Measurements from ENCODE around the gene CALR3. TPM values are rescaled to one million over a fixed set of nuclear protein-coding genes. Genes with fewer than 3 reads are reported as not detected.
"Not testable (repeated sequence)": the region's sequence is repeated elsewhere in the genome, so short reads cannot be mapped to it uniquely, and the experiment has no call there.

The CALR3 gene
- polyA plus RNA-seq, 1 donor = not detected

DNA sequence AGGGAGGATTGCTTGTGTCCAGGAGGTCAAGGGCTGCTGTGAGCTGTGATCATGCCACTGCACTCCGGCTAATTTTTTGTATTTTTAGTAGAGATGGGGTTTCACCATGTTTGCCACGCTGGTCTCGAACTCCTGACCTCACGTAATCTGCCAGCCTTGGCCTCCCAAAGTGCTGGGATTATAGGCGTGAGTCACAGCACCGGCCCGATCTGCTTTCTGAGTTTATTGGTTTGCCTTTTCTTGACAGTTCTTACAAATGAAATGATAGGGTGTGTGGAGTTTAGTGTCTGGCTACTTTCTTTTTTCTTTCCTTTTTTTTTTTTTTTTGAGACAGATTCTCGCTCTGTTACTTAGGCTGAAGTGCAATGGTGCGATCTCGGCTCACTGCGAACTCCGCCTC lies 1.1 kb upstream of the CALR3 start:
- DNase-seq = no peak

DNA sequence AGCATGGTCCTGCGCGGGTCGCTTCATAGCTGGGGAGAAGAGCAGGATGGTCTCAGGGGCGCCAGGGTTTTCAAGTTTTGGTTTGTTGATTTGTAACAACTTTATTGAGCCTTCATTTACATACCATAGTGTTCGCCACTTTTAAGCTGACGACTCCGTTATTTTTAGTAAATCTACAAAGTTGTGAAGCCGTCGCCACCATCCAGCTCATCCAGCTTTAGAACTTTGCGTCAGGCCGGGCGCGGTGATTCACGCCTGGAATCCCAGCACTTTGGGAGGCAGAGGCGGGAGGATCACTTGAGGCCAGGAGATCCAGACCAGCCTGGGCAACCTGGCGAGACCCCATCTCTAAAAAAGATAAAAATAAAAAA lies 631 bp upstream of the CALR3 start:
- no peak for DNase-seq

DNA sequence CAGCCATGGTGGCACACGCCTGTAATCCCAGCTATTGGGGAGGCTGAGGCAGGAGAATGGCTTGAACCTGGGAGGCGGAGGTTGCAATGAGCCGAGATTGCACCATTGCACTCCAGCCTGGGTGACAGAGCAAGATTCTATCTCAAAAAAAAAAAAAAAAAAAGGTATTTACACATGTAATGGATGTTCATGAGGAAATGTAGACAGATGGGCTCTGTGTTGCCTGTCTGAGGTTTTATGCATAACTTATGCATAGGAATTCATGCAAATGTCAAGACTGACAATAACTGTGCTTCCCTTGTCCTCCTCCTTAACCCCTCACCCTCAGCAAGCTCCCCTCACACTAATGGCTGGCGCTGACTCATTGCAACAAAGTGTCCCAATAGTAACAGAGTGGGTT lies 9.5 kb downstream of the CALR3 start:
- DNase-seq = not testable (repeated sequence)

DNA sequence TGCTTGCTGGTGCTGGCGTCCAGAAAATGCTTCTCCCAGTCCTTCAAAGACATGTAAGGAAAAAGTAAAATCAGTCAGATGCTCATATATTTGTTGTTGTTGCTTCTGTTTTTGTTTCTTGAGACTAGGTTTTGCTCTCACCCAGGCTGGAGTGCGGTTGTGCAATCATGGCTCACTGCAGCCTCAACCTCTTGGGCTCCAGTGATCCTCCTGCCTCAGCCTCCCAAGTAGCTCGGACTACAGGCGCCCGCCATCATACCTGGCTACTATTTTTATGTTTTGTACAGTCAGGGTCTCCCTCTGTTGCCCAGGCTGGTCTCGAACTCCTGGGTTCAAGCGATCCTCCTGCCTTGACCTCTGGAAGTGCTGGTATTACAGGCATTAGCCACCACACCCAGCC lies 13.2 kb downstream of the CALR3 start:
- DNase-seq = no peak

DNA sequence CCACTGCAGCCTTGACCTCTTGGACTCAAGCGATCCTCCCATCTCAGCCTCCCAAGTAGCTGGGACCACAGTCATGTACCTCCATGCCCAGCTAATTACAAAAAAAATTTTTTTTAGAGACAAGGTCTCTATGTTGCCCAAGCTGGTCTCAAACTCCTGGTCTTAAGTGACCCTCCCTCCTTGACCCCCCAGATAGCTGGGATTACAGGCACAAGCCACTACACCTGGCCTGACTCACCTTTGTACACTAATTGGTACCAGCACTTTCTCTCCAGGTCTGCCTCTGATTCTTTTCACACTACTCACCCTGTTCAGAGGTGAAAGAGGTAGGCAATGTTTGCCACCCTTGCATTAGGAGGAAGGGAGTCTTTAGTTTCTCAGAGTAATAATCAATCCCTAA lies 18.7 kb downstream of the CALR3 start:
- DNase-seq = no peak

DNA sequence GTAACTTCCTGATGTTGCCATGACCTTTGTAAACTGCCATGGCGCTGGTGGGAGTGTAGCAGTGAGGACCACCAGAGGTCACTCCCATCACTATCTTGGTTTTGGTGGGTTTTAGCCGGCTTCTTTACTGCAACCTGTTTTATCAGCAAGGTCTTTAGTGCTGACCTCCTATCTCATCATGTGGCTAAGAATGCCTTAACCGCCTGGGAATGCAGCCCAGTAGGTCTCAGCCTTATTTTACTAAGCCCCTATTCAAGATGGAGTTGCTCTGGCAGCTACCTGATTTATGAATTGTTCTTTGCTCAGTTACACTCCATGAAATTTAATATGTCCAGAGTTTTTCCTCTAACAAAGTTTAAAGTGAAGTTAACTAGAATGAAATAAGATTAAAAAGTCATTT lies 19.6 kb downstream of the CALR3 start:
- no peak for DNase-seq

DNA sequence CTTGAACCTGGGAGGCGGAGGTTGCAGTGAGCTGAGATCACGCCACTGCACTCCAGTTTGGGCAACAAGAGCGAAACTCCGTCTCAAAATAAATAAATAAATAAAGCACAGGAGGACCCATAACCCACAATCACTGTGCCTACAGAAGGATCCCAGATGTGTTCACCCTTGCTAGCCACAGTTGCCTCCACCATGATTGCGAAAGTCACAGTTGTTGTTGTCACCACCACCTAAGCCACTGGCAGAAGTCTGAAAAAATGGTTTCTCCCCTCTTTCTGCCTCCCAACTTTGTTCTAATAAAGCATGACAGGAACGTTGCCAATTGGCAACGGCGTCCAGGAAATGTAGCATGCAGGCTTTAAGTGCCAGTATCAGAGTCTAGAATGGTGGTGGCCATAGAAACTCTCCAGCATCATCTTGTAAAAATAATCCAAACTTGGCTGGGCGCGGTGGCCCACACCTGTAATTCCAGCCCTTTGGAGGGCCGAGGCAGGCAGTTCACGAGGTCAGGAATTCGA lies 22.0 kb downstream of the CALR3 start:
- no peak for DNase-seq

DNA sequence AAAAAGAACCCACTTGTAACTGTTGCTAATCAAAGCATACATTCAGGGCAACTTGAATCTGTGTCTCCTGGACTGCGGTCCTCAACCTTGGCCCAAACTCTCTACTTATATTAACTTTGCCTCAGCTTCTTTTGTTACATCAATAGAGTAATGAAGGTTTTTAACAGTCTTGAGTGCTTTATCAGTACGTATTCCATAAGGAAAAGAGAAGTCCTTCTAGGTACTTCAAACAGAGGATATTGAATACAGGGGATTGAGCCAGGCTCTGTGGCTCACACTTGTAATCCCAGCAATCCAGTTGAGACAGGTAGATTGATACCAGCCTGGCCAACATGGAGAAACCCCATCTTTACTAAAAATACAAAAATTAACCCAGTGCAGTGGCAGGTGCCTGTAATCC lies 23.0 kb downstream of the CALR3 start:
- no peak for DNase-seq

DNA sequence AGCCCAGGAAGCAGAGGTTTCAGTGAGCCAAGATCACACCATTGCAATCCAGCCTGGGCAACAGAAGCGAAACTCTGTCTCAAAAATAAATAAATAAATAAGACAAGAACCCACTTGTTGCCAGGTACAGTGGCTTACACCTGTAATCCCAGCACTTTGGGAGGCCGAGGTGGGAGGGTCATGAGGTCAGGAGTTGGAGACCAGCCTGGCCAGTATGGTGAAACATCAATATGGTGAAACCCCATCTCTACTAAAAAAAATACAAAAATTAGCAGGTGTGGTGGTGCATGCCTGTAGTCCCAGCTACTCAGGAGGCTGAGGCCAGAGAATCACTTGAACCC lies 23.4 kb downstream of the CALR3 start:
- not testable (repeated sequence) for DNase-seq

DNA sequence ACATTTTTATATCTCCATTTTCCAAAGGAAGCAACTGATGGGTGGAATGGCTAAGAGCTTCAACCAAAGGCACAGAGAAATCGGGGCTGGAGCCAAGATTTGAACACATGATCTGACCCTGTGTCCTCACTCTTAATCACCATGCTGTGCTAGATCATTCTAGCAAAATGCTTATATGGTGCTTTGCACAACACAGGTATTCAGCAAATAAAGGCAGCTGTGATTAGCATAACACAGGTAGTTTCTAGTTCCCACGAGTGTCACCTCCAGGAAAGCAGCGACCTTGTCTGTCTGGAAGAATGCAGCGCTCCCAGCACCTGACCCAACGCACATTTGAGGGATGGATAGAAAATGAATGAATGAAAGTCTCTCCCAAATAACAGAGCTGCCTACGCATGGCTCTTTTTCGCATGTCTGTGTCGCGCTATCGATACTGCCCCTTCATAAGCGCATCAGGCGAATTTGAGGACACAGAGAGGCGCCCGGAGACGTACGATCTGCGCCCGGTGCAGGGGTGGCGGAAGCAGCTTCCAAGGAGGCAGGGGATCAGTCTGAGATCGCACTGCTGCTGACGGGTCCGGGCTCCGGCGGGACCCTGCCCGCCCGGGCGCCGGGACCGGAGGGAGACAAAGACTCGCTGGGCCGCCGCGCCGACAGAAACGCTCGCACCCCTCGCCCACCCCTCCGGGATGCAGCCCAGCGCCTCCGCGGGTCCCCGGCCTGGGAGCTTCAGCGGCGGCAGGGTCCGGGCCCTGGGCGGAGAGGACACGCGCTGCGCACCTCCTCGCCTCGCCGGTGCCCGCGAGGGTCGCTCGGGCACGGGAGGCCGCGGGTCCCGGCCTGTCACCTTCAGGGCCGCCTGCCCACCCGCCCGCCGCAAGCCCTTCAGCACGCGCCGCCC lies 24.8 kb downstream of the CALR3 start:
- DNase-seq = no peak

DNA sequence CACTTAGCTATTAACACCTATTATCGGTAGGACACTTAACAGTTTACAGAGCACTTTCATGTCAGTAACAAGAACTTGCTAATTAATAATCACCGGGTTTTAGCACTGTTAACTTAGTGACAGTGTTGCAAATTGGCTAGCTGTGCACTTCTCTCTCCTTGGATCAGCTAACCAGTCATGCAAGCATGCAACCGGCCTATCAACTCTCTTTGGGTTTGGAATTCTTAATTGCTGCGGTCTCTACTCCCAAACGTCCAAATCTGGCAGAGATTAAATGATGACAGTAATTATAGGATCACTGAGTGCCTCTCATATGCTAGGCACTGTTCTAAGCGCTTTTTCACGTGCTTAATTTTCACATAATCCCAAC lies 25.4 kb downstream of the CALR3 start:
- no peak for DNase-seq

DNA sequence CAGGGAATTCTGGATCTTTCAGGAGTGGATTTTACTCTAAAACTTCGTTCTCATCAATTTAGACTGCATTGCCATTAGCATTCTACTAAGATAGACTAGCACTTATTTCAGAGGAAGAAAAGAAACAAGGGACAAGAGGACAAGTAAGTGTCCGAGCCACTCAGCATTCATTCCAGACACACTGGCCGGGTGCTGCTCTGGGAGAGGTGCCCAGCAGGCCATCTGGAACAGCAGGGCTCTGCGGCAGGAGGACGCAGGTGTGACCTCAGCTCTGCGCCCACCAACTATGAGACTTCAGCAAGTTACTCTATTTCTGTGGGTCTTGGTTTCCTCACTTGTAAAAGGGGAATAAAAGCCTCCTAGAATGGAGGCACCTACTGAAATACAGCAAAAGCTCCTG lies 28.4 kb downstream of the CALR3 start:
- DNase-seq = no peak

DNA sequence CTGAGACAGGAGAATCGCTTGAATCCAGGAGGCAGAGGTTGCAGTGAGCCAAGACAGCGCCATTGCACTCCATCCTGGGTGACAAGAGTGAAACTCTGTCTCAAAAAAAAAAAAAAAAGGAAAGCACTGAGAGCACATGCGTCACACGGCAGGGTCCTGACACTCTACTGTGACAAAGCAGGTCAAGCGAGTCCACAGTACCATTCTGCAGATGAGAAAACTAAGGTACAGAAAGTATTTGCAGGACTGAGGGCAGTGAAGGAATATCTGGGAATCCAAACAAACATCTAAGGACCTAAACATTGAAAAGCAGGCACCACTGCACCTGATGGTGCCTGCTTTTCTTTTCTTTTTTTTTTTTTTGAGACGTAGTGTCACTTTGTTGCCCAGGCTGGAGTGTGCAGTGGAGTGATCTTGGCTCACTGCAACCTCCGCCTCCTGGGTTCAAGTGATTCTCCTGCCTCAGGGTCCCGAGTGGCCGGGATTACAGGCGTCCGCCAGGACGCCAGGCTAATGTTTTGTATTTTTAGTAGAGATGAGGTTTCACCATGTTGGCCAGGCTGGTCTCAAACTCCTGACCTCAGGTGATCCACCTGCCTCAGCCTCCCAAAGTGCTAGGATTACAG lies 29.1 kb downstream of the CALR3 start:
- DNase-seq = not testable (repeated sequence)

DNA sequence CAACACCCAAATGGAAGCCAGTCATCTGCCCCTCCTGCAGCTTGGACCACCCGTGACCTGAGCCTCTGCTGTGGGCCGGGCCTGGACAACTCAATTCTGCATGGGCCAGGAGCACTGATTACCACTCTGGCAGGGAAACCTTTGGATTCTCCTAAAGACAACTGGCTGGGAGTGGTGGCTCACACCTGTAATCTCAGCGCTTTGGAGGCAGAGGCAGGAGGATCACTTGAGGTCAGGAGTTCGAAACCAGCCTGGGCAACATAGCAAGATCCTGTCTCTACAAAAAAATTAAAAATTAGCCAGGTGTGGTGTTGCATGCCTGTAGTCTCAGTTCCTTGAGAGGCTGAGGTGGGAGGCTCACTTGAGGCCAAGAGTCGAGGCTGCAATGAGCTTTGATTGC lies 30.7 kb downstream of the CALR3 start:
- no peak for DNase-seq

DNA sequence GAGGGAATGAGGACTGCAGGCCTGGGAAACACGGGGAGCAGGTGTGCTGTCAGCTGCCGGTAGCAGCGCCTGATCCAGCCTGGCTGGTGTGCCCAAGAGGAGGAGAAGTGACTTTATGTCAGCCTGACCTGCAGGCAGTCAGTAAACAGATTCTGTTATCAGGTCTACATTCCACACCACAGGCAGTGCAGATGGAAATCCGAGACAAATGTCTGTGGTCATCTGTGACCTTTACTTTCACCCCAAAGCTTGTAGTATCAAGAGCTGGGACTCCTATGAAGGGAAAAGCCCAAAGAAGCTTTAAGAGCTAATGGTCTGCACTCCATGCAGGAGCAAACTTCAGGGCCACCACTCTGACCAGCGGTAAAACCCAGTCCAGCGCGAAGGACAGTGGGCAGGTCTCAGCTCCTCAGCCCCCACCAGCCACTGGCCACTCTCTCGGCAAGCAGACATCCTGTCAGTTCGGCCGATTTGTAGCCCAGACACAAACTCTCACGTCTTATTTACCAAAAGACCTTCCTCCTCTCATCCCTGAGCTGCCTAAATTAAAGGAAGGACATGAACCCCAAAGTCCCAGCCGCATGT lies 31.9 kb downstream of the CALR3 start:
- no peak for DNase-seq

DNA sequence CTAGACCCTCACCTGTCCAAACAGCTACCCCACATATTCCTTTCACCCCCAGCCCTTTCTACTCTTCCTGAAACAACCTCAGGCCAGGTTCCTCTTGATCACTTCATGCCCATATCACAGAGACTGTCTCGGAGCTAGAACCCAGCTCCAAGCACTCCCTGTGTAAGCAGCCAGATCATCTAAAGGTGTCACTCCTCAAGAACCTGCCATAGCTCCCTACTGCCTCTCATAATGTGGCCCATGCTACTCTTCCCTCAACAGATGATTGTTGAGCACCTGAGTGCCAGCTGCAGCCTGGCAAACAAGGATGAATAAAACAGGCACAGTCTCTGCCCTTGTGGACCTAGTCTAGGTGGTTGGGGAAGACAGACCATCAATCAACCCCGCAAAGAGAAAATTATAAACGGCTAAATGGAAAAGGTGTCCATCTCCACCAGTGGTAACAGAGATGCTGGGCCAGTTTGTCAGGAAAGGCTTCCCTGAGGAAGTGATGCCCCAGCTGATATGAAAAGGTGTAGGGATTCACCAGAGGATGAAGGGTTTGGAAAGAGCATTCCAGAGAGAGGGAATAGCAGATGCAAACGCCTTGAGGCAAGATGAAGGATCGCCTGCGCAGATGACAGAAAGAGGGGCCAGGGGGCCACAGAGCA lies 32.5 kb downstream of the CALR3 start:
- DNase-seq = no peak

DNA sequence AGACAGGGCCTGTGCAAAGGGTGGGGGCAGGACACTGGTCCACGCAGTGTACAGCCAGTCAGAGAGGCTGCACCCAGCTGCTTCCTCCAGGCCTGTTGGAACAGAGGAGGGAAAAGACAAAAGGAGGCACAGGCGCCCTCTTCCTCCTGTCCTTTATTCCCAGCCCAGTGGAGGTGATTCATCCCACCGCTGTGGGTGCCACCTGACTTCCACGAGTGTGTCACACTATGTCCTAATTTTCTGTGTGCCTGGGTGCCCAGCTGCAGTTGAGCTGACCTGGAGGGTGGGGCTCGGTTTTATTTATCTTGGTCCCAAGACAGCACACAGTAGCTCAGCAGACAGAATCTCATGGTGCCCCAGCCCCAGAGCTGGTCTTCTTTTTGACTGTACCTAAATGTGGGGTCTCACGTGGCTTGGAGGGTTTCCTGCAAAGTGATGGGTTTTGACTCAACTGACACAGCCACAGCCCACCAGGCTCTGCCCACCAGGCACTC lies 33.2 kb downstream of the CALR3 start:
- no peak for DNase-seq

DNA sequence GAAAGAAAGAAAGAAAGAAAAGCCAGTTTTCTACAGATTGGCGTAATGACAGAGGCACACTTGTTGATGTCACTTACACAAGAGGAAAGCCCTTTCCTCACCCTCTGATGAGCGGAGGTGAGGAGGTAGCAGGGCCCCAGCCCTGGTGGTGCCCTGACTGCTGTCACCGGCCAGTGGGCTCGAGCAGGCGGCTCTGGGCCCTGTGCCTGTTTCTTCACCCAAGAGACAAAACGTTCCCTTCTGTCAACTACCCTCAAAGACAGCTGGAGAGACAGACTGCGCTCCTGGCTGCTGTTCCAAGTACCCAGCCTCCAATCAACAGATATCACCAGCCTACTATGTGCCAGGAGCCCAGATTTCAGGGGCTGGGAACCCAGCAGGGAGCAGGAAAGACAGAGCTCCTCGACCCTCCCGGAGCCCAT lies 34.3 kb downstream of the CALR3 start:
- DNase-seq = no peak

DNA sequence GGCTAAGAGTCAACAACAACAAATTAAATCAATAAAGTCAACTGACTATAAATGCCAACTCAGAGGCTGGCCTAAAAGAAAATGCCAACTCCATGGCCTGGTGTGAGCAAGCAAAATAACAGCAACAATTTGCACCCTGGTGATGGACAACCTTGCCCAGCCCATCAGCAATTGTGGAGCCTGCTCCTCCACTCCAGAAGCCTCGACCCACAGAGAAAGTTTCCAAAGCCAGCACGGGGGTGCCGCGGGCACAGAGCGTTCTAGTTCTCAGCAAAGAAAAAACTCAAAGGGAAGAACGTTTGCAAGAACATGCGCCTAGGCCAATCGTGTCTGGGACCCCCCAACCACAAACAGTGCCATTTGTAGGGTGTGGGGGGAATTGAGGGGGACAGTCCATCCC lies 35.5 kb downstream of the CALR3 start:
- no peak for DNase-seq

DNA sequence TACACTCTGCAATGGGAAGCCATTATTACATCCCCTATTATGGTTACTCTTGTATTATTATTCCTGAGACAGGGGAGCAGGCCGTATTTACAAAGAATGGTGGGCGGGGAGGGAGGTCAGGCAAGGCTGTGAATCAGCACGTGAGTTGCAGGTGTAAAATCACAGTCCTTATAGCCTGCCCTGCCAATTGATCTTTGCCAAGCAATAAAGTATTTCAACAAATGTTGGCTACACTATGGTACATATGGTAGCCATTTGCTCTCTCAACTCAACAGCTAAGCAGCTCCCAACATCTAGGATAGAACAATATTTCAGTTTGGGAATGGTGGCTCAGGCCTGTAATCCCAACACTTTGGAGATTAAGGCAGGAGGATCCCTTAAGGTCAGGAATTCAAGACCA lies 36.3 kb downstream of the CALR3 start:
- DNase-seq = no peak

DNA sequence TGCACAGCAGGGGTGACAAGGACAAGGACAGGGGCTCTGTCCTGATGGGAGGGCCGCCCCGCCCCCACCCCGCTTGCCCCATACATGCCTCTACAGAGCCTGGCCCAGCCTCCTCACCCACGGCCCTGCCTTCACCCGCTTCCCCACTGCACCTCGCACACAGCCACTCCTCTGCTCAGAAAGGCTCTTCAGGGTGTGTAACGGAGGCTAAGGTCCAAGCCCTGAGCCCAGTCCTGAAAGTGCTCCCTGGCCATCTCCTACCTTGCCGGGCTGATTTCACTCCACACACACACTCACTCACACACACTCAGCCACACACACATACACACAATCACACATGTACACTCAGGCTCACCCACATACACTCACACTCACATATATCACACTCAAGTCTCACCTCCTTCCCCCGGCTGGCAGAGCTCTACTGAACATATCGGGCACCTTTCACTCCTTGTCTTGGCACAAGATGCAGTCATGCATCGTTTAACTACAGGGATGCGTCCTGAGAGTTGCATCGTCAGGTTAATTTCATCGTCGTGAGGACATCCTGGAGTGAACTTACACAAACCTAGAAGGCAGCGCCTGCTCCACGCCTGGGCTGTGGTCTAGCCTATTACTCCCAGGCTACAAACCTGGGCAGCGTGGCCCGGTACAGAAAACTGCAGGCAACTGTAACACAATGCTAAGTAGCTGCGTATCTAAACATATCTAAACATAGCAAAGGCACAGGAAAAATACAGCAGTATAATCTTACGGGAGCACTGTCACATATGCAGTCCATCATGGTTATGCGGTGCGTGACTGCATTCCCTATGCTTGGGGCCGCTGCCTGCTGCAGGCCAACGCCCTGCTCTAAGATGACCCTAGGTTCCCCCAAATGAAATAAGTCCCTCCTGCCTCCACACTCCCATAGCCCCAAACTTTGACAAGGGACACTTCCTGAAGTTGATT lies 37.3 kb downstream of the CALR3 start:
- no peak for DNase-seq

DNA sequence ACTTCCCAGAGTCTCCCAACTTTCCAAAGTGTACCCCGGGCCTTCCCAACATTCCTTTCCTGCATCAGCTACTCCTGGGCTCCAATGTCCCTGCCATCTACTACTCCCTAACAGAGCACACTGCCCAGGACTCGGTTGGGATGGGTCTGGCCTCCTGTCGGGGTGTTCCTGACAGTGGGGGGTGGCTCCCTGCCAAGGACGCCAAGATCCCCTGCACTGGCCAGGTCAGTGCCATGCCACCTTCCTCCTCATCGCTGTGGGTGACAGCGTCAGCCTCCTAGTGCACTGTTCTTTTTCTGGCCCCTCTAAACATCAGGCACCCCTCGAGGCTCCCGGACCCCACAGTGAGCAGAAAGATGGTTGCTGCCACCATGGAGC lies 38.0 kb downstream of the CALR3 start:
- DNase-seq = no peak

Data from left kidney (tissue), 2 donors.